GM12872 (cell line): ENCODE results near the gene FLT3LG.

Source experiments
- CTCF ChIP-seq: IDR thresholded peaks from 3 replicates; pipeline ENCODE4 v1.5.1; 2011; ENCODE audit warnings: low read depth, mild to moderate bottlenecking, low read length, moderate library complexity; ENCODE audit not compliant: insufficient read depth

FLT3LG gene

GRCh38 chr19:49497047-49497788, 23.2 kb downstream of the FLT3LG start:
- no peak for TF ChIP-seq CTCF

GRCh38 chr19:49497789-49498103, 23.7 kb downstream of the FLT3LG start:
- no peak for TF ChIP-seq CTCF

GRCh38 chr19:49498475-49498874, 24.5 kb downstream of the FLT3LG start:
- TF ChIP-seq CTCF, result no peak

GRCh38 chr19:49499030-49499670, 25.1 kb downstream of the FLT3LG start:
- no peak for TF ChIP-seq CTCF

- TF ChIP-seq CTCF, result peak; percentile 56; the same call in 2 of the 3 replicates
These were observed 29.0 kb downstream of the FLT3LG start for GRCh38 chr19:49502866-49503581.

- TF ChIP-seq CTCF, result no peak
These were observed 29.6 kb downstream of the FLT3LG start for GRCh38 chr19:49503582-49503962.

GRCh38 chr19:49506575-49507105, 32.6 kb downstream of the FLT3LG start:
- peak; percentile 90 for TF ChIP-seq CTCF
